Endothelial cell of hepatic sinusoid (primary cell): Measurements from ENCODE around the gene PODNL1.
"Not testable (repeated sequence)": the region's sequence is repeated elsewhere in the genome, so short reads cannot be mapped to it uniquely, and the experiment has no call there.

Source experiments
- in situ Hi-C: cut with HindIII; loops from 2 replicates; pipeline ENCODE4 v1.10.0; 2017; ENCODE audit warnings: low sequenced_read_pairs

Gene PODNL1

DNA sequence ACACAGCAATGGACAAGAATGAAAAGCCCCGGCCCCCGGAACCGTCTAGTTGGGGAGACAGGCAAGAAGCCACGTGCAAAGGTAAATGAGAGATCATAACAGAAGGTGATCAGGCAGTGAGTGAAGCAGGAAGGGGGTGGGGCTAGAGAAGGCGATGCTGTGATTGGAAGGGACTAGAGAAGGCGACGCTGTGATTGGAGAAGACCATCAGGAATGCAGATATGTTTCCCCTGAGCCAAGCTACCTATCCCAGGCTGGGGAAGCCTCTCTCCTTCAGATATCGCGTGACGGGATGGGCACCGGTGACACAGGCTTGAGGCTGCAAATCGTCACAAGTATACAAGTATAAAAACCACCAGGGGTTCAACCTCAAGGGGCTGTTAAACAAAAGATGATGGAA is 35.9 kb upstream of the PODNL1 start:
- in situ Hi-C loops = no loop called here

DNA sequence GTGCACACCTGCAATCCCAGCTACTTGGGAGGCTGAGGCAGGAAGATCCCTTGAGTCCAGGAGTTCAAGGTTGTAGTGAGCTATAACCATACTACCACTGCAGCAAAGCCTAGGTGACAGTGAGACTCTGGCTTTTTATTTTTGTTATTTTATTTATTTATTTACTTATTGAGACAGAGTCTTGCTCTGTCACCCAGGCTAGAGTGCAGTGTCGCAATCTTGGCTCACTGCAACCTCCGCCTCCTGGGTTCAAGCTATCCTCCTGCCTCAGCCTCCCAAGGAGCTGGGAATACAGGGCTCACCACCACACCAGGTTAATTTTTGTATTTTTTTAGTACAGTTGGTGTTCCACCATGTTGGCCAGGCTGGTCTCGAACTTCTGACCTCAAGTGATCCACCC is 35.3 kb upstream of the PODNL1 start:
- in situ Hi-C loops = not testable (repeated sequence)

DNA sequence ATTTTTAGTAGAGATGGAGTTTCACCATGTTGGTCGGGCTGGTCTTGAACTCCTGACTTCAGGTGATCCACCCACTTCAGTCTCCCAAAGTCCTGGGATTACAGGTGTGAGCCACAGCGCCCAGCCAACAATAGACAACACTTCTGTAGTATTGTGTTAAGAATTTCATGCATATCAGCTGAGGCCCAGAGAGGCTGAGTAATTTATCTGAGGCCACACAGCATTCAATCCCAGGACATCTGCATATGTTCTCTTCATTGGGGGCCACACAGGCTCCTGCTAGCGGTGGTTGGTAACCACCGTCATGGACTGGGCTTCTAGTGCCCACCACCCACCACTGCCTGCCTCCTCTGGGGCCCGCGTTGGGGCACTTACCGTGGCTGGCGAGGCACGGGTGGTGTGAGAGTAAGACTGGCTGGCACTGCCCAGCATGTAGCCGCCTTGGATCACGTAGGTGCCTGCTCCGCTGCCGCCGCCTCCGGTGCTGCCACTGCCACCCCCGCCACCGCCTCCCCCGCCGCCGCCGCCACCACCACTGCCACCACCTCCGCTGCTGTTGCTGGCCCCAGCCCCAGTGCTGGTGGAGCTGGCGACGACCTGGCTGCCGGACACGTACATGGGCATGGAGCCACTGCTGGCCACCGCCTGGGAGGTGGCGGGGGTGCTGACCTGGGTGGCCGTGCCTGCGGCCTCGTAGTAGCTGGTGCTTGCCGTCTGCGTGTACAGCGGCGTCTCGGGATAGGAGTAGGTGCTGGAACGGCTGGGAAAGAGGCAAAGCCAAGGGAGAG is 34.3 kb upstream of the PODNL1 start:
- in situ Hi-C loops = no loop called here

GRCh38 chr19:13971868-13972267 is 33.7 kb upstream of the PODNL1 start:
- in situ Hi-C loops = not testable (repeated sequence)

GRCh38 chr19:13969897-13970296 is 31.7 kb upstream of the PODNL1 start:
- in situ Hi-C loops = no loop called here

DNA sequence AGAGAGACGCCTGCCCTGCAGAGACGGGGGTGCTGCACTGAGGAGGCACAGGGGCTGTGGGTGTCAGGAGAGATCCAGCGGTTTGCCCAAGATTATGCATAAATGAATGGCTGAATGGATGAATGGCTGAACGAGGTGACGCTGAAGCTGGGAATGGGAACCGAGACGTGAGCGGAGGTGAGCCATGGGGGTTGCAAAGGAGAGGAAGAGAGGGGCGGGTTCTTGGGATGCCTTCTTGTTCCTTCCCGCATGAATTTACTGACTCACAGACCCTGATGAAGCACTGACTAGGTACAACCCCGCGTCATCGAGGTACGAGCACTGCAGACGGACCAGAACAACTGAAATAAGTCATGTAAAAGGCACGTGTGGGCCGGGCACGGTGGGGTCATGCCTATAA is 30.8 kb upstream of the PODNL1 start:
- in situ Hi-C loops = no loop called here

DNA sequence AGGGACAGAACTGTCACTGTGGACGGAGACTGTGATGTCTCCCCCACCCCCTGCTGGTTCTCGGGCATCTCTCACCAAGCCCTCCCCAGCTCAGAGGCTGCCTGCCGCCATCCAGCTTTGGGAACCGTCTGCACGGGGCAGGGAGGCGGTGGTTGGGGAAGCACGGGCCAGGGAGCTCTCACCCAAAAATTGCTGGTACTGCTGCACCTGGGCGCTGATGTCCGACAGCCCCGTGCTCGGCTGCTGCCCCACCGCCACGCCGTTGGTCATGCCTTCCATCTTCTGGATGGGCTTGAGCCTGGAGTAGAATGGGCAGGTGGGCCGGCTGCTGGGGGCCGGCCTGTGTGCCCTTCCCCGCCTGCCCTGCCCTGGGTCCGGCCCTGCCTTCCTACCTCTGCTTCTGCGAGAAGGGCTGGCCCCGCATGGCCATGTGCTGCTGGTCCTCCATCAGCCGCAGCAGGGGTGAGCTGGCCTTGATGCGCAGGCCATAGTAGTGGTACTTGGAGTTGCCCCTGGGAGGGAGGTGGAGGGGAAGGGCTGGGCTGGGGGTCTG is 30.2 kb upstream of the PODNL1 start:
- in situ Hi-C loops = no loop called here

DNA sequence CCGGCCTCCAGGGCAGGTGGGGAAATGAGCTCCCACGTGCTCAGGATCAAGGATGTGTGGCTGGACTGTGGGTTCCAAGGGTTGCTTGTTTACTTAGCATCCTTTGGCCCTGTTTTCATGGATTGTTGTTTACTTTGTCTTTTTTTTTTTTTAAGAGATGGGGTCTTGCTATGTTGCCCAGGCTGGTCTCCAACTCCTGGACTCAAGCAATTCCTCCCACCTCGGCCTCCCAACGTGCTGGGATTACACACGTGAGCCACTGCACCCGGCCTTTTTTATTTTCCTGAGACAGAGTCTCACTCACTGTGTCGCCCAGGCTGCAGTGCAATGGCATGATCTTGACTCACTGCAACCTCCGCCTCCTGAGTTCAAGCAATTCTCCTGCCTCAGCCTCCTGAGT is 29.0 kb upstream of the PODNL1 start:
- in situ Hi-C loops = not testable (repeated sequence)

- in situ Hi-C loops = no loop called here
Measured at GRCh38 chr19:13966684-13967128, 28.5 kb upstream of the PODNL1 start.

- in situ Hi-C loops = no loop called here
Measured at GRCh38 chr19:13965926-13966683, 27.9 kb upstream of the PODNL1 start.

- in situ Hi-C loops = no loop called here
Measured at GRCh38 chr19:13965377-13965896, 27.2 kb upstream of the PODNL1 start.

DNA sequence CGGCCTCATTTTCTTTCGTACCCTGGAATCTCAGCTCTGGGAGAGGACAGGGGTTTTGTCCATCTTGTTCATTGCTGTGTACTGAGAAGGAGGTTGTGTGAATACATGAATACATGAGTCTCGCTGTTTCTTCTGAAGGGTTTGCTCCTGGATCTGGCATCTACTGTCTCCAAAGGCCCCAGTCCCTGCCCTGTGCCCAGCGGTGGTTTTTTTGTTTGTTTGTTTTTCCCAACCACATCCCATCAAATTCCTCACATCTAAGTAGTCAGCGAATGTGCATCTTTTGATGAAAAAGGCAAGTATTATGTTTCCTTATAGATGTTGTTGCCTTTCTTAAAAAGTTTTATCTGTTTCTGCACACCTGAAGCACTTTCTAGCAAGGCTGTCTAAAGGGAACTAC is 26.6 kb upstream of the PODNL1 start:
- in situ Hi-C loops = no loop called here

DNA sequence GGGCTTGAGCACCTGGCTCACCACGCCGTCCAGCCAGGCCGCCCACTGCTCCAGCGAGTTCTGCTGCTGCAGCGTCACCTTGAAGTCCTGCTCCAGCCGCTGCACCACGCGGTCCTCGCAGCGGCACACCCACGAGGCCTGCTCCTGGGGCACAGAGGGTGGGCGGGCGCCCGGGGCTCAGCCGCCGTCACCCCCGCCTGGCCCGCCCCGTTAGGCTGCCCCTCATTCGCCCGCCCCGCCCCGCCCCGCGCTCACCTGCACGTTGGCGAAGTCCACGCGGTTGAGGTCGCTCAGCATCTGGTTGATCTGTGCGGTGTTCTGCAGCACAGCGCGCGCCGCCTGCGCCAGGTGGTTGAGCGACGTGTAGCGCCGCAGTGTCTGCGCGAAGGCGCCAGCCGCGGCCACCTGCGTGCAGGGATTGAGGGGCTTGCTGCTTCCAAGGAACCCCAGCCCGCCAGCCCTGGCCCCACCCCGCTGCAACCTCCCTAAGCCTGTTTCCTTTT is 25.4 kb upstream of the PODNL1 start:
- in situ Hi-C loops = no loop called here

GRCh38 chr19:13962699-13963602 is 24.7 kb upstream of the PODNL1 start:
- in situ Hi-C loops = no loop called here

- in situ Hi-C loops = no loop called here
Measured at GRCh38 chr19:13961826-13962698, 23.8 kb upstream of the PODNL1 start.

DNA sequence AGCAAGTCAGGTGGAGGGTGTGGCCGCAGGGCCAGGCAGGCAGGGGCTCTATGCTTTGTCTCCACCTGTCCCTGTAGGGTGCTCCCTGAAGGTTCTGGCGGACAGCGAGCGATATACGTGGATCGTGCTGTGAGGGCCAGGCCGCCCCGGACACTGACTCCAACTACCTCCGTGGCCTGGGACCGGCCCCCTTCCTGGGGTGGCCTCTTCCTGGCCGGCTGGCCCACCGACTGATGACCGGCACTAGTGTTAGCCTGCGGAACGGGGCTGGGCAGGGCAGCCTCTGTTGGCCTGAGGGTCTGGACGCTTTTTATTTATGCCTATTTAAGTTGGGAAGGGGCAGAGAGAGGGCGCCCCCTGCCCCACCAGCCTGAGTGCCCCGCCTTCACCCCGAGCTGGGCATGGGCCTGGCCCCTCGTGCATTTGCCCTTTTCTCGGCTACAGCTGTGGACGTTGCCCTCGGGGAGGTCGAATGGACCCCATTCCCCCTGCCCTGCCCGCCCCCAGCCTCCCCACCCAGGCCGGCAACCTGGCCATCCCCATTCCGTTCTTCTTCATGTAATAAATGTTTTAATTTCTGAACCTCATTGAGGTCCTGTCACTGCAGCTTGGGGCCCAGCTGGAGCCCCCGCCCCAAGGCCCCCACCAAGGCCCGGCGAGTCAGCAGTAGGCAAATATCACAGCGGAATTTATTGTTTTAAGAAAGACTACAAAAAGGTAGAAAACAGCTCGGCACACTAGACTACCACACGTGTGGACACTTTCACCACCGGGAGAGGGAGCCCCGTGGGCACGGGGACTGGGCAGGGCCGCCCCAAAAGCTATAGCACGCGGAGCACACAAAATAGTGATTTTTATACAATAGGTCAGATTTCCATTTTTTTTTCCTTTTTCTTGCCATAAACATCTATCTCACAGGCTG is 22.9 kb upstream of the PODNL1 start:
- in situ Hi-C loops = no loop called here

DNA sequence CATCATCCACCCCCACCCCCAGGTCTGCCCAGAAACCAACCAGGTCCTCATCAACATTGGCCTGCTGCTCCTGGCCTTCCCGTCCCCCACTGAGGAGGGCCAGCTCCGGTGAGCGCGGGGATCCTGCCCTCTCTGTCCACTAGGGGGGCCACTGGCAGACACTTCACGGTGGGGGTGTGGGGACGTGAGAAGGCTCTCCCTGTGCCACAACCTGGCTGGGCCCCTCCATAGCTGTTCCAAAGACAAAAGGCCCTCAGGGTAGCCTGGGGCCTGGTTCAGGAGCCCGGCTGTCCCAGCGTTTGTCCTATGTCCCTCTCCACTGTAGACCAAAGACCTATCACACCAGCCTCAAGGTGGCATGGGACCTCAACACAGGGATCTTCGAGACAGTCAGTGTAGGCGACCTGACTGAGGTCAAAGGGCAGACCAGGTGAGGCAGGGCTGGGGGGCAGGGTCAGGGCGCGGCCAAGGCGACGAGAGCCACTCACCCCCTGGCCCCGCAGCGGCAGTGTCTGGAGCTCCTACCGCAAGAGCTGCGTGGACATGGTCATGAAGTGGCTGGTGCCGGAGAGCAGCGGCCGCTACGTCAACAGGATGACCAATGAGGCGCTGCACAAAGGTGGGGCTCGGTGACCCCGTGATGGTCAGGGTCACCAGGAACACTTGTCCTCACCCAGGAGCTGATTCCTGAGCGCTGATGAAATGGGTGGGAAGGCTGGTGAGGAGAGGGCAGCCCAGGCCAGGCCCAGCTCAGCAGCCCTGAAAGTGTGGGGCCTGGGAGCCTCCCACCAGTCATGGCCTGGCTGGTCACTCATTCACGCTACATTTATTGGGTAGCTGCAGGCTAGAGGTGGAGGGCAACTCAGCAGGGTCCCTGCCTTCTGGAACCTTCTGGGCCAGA is 22.0 kb upstream of the PODNL1 start:
- in situ Hi-C loops = no loop called here
